Ovary (tissue), 9 donors: ENCODE data around the gene DNAH12. TPM values are rescaled to one million over a fixed set of nuclear protein-coding genes. Genes with fewer than 3 reads are reported as not detected.
"Not testable (repeated sequence)": the region's sequence is repeated elsewhere in the genome, so short reads cannot be mapped to it uniquely, and the experiment has no call there.

Source experiments
- DNase-seq, 5 donors: peaks; one replicate each; pipeline ENCODE4 v3.0.0-alpha.2; 2019 to 2020
- H3K27ac ChIP-seq, 2 donors: fragments of 200-600 bp; one replicate each; pipeline versions ENCODE4 v1.5.1 to v1.8.0; 2019 to 2022
- H3K27me3 ChIP-seq: fragments of 200-600 bp; one replicate; pipeline ENCODE4 v1.8.0; 2022
- H3K36me3 ChIP-seq: fragments of 200-600 bp; sonication (generic); one replicate; pipeline ENCODE4 v1.5.1; 2019
- H3K4me1 ChIP-seq: one replicate; pipeline ENCODE4 v1.8.1; 2013; ENCODE audit warnings: mild to moderate bottlenecking, moderate library complexity; ENCODE audit not compliant: insufficient read depth
- H3K4me3 ChIP-seq: fragments of 200-600 bp; sonication (generic); one replicate; pipeline ENCODE4 v1.5.1; 2017
- H3K9me3 ChIP-seq, 2 donors: fragments of 200-600 bp in 1 of 2; sonication (generic) in 1 of 2; one replicate each; pipeline versions ENCODE4 v1.5.1 to v1.8.1; 2013 to 2019; ENCODE audit warnings: mild to moderate bottlenecking in 1 of 2, moderate library complexity in 1 of 2
- EP300 ChIP-seq: sonication (generic); formaldehyde crosslinking; IDR thresholded peaks from one replicate; pipeline ENCODE4 v1.6.1; 2017; ENCODE audit warnings: antibody characterized with exemption
- POLR2A ChIP-seq: fragments of 450-650 bp; IDR thresholded peaks from one replicate; pipeline ENCODE4 v1.6.1; 2017; ENCODE audit warnings: antibody characterized with exemption, mild to moderate bottlenecking, moderate library complexity
- WGBS, 3 donors: extraction: QIAGEN DNeasy Blood & Tissue Kit in 1 of 3; methylation state at CpG; one replicate each; pipeline versions ENCODE4 v1.1.5 to v1.1.7; 2013 to 2017; 5-methylcytosine and 5-hydroxymethylcytosine counted together
- intact Hi-C, 4 donors: fragments of 100-400 bp; cut with DNase I; formaldehyde crosslinking; loops; one replicate each; pipeline versions ENCODE4 v1.11.0 to v1.15.1; 2022 to 2023
- polyA plus RNA-seq, 2 donors: library from polyadenylated mRNA; stranded (reverse); fragments of 200-250 nt in 1 of 2; fragments of 350-450 nt in 1 of 2; fragmentation: Illumina TruSeq in 1 of 2; extraction: RNeasy Lipid Tissue Mini Kit (QIAGEN cat#74804) in 1 of 2; gene quantifications; one replicate each; pipeline ENCODE4 v1.2.3, GENCODE V29; 2013 to 2014
- total RNA-seq, 7 donors: library from RNA; depleted of rRNA in 2 of 7; stranded (reverse); fragments of >200 nt in 2 of 7; fragmentation: NEBNext Ultra II Directional in 3 of 7; extraction: Animal tissue kit (Norgen Biotek cat#: 25700) in 3 of 7; gene quantifications; one replicate each; pipeline versions ENCODE4 v1.1.0 to v1.2.4, GENCODE V29; 2016 to 2023
- TF ChIP-seq, protein P1 (sequence below), 3 donors: fragments of 450-650 bp in 2 of 3; fragments of 200-600 bp in 1 of 3; IDR thresholded peaks; one replicate each; pipeline versions ENCODE4 v1.5.1 to v1.8.0; 2016 to 2022; ENCODE audit warnings: antibody characterized with exemption in 3 of 3, mild to moderate bottlenecking in 1 of 3
- donor health status: DM: no; HTN: no; CAD: no; lungs with moderate emphysema.
- donor health status: DM: no; HTN: no; CAD: no.
- donor health status: Bipolar disorder and iron deficiency.
- donor health status: DM: yes; HTN: yes; CAD: no.
- donor health status: DM: no; HTN: no; CAD: no.
- donor health status: DM: yes; HTN: yes; CAD: no.

DNAH12 gene
- total and polyA plus RNA-seq, 9 donors = 0.20 to 20.1 (median 0.92) TPM

DNA sequence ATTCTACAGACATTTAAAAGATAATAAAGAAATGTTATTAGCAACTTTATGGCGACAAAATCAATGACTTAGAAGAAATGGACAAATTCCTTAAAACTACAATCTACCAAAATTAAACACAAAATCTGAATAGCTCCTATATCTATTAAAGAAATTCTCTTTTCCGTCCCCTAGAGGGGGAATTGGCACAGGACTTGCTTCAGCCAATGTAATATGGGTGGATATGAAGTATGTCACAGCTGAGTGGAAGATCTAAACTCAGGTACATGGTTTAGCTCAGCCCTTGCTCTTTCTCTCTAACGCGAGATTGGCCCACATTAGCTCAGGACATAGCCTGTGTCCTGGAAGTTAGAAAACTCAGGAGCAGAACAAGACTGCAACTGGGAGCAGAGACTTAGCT lies 79.3 kb downstream of the DNAH12 start:
- 65 to 68% (median 66%) methylated on average over 4 of the region's 4 CpGs for WGBS, 3 donors

DNA sequence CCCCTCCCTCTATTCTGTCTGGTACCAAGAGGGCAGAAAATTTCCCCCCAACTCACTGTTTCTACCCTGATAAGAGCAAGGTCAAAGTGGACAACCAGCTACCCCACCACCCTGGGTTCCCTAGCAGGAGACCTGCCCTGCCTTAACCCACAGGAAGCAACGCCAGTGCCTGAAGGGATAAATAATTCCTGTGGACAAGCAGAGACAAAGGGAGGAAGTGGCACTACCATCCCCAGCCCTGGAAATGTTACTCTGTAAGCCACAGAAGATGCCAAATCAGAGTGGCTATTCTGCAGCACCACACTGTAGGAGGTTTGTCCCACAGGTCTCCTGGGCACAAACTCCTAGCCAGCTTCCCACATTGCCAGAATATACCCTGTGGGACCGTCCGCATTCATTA lies 80.1 kb downstream of the DNAH12 start:
- H3K4me3 ChIP-seq = no peak overlapping the region
- DNase-seq = no peak
- intact Hi-C loops = no loop called here
- H3K27me3 ChIP-seq = no peaks in the 10 kb centered on the region
- no peaks in the 10 kb centered on the region for H3K4me1 ChIP-seq
- TF ChIP-seq EP300 = no peak
- no peak for TF ChIP-seq POLR2A
- TF ChIP-seq, protein P1, sequence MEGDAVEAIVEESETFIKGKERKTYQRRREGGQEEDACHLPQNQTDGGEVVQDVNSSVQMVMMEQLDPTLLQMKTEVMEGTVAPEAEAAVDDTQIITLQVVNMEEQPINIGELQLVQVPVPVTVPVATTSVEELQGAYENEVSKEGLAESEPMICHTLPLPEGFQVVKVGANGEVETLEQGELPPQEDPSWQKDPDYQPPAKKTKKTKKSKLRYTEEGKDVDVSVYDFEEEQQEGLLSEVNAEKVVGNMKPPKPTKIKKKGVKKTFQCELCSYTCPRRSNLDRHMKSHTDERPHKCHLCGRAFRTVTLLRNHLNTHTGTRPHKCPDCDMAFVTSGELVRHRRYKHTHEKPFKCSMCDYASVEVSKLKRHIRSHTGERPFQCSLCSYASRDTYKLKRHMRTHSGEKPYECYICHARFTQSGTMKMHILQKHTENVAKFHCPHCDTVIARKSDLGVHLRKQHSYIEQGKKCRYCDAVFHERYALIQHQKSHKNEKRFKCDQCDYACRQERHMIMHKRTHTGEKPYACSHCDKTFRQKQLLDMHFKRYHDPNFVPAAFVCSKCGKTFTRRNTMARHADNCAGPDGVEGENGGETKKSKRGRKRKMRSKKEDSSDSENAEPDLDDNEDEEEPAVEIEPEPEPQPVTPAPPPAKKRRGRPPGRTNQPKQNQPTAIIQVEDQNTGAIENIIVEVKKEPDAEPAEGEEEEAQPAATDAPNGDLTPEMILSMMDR (IDR thresholded peaks at IDR 0.05) = no peak
- no peaks in the 10 kb centered on the region for H3K36me3 ChIP-seq
- no peak overlapping the region for H3K27ac ChIP-seq
- no peaks in the 10 kb centered on the region for H3K9me3 ChIP-seq
- WGBS, 3 donors = 74 to 83% (median 76%) methylated on average over 3 of the region's 3 CpGs

More for the DNA sequence above, 79.3 kb downstream of the DNAH12 start:
- intact Hi-C loops = no loop called here
- Histone ChIP-seq H3K27me3 (no peaks in the 10 kb centered on the region), H3K36me3 (no peaks in the 10 kb centered on the region), H3K4me3 (no peak overlapping the region), H3K9me3 (no peaks in the 10 kb centered on the region), H3K4me1 (no peaks in the 10 kb centered on the region), H3K27ac (no peak overlapping the region)
- TF ChIP-seq POLR2A (no peak), EP300 (no peak)
- TF ChIP-seq, protein P1 (IDR thresholded peaks at IDR 0.05) = no peak
- DNase-seq = no peak

DNA sequence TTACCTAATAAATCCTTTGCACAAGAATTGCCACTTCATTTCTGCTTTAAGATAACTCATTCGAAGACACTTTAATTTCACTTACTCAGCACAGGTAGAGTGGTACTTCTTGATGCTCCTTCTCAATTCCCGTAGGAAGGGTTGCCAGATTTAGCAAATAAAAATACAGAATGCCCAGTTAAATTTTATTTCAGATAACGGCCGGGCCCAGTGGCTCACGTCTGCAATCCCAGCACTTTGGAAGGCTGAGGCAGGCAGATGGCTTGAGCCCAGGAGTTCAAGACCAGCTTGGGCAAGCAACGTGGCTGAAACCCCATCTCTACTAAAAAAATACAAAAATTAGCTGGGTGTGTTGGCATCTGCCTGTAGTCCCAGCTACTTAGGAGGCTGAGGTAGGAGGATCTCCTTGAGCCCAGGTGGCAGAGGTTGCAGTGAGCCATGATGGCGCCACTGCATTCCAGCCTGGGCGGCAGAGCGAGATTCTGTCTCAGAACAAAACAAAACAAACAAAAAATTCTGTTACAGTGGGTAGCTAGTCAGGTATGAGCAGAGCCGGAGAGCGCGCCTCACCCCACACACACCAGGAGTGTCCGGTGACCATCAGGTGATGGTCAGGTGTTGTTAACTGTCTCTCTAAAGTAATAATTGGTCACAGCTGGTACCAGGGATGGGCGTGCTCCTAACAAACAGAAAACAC lies 92.8 kb downstream of the DNAH12 start:
- no peaks in the 10 kb centered on the region for H3K9me3 ChIP-seq
- no peaks in the 10 kb centered on the region for H3K27me3 ChIP-seq
- no peaks in the 10 kb centered on the region for H3K4me1 ChIP-seq
- H3K36me3 ChIP-seq = no peaks in the 10 kb centered on the region
- no peak for DNase-seq
- TF ChIP-seq, protein P1 (IDR thresholded peaks at IDR 0.05) = no peak
- TF ChIP-seq POLR2A = no peak
- no peak for TF ChIP-seq EP300
- H3K4me3 ChIP-seq = no peak overlapping the region
- H3K27ac ChIP-seq = no peak overlapping the region
- intact Hi-C loops = no loop called here
- WGBS, 3 donors = 86 to 89% (median 88%) methylated on average over 14 of the region's 14 CpGs

DNA sequence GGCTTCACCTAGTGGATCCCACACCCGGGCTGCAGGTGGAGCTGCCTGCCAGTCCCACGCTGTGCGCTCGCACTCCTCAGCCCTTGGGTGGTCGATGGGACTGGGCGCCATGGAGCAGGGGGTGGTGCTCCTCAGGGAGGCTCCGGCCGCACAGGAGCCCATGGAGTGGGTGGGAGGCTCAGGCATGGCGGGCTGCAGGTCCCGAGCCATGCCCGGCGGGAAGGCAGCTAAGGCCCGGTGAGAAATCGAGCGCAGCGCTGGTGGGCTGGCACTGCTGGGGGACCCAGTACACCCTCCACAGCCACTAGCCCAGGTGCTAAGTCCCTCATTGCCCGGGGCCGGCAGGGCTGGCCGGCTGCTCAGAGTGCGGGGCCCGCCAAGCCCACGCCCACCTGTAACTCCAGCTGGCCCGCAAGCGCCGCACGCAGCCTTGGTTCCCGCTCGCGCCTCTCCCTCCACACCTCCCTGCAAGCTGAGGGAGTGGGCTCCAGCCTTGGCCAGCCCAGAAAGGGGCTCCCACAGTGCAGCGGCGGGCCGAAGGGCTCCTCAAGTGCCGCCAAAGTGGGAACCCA lies 94.8 kb downstream of the DNAH12 start:
- H3K4me1 ChIP-seq, H3K27me3 ChIP-seq, DNase-seq, H3K4me3 ChIP-seq, H3K36me3 ChIP-seq, H3K9me3 ChIP-seq, intact Hi-C loops, H3K27ac ChIP-seq: not testable (repeated sequence)
- 90 to 94% (median 91%) methylated on average over 30 to 33 of the region's 33 CpGs for WGBS, 3 donors

DNA sequence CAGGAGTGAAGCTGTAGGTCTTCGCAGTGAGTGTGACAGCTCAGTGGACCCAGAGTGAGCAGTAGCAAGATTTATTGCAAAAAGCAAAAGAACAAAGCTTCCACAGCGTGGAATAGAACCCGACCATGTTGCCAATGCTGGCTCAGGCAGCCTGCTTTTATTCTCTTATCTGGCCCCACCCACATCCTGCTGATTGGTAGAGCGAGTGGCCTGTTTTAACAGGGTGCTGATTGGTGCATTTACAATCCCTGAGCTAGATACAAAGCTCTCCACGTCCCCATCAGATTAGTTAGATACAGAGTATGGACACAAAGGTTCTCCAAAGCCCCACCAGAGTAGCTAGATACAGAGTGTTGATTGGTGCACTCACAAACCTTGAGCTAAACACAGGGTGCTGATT lies 95.7 kb downstream of the DNAH12 start:
- DNase-seq, H3K4me3 ChIP-seq, intact Hi-C loops, H3K36me3 ChIP-seq, H3K27me3 ChIP-seq, H3K4me1 ChIP-seq, H3K27ac ChIP-seq, H3K9me3 ChIP-seq: not testable (repeated sequence)
- 84 to 93% (median 85%) methylated on average over 5 of the region's 5 CpGs for WGBS, 3 donors
